GM12878 (cell line): Measurements from ENCODE around the gene NOS3. TPM values are rescaled to one million over a fixed set of nuclear protein-coding genes. Genes with fewer than 3 reads are reported as not detected.

Experiments used
- ATAC-seq: fragments of 200-7000 bp; cut with Tn5 transposase; 3 replicates; pipeline ENCODE4 v1.9.1; 2020; ENCODE audit warnings: mild to moderate bottlenecking, moderate library complexity
- BruUV-seq: library from RNA; stranded (reverse); fragments of 400-500 nt; replicated peaks from 2 replicates; lab custom pipeline; 2021; lab: Mats Ljungman, UMichigan
- CTCF ChIA-PET: fragments of 300-600 bp; sonication (Branson Sonifier 250); formaldehyde crosslinking; extraction: SDS; loops from one replicate; lab custom pipeline; 2021; ENCODE audit warnings: inconsistent platforms; lab: Yijun Ruan, JAX
- POLR2A ChIA-PET: fragments of 350-600 bp; formaldehyde crosslinking; extraction: SDS; loops from one replicate; lab custom pipeline; 2021; ENCODE audit warnings: inconsistent platforms; lab: Charles Lee
- RAD21 ChIA-PET: fragments of 300-600 bp; sonication (Branson Sonifier 250); formaldehyde crosslinking; loops from one replicate; lab custom pipeline; 2023; ENCODE audit warnings: antibody characterized with exemption; ENCODE audit not compliant: unreplicated experiment; lab: Charles Lee
- SMC1A ChIA-PET: fragments of 300-600 bp; sonication (Branson Sonifier 250); formaldehyde crosslinking; loops from one replicate; lab custom pipeline; 2023; ENCODE audit not compliant: unreplicated experiment, uncharacterized antibody; lab: Charles Lee
- DNase-seq: peaks from one replicate; pipeline ENCODE4 v3.0.0-alpha.2; 2011; ENCODE audit warnings: low read depth, low spot score
- FAIRE-seq: peaks from 3 replicates; lab custom pipeline; 2011; peaks lifted over from hg19 to GRCh38; lab: Jason Lieb, UNC
- H2AFZ ChIP-seq: 2 replicates; pipeline ENCODE4 v1.6.0; 2011; ENCODE audit warnings: low read depth, low read length, control low read depth; ENCODE audit not compliant: control insufficient read depth
- H3K27ac ChIP-seq: 2 replicates; pipeline ENCODE4 v1.5.1; 2011; ENCODE audit warnings: control low read depth; ENCODE audit not compliant: control insufficient read depth, insufficient read depth
- H3K27me3 ChIP-seq, 2 experiments: replicated peaks in 1 of 2; 2 replicates each; pipeline versions ENCODE4 v1.6.0 to v1.6.1; 2011; ENCODE audit warnings: low read length in 1 of 2; ENCODE audit not compliant: control insufficient read depth in 2 of 2, insufficient read depth in 2 of 2
- H3K36me3 ChIP-seq, 2 experiments: 2 replicates each; pipeline ENCODE4 v1.5.1; 2011; ENCODE audit warnings: low read length in 1 of 2; ENCODE audit not compliant: control insufficient read depth in 2 of 2, insufficient read depth in 2 of 2
- H3K4me1 ChIP-seq: 2 replicates; pipeline ENCODE4 v1.6.1; 2011; ENCODE audit warnings: mild to moderate bottlenecking, low read length, moderate library complexity, mixed read lengths; ENCODE audit not compliant: control insufficient read depth, insufficient read depth
- H3K4me2 ChIP-seq: 2 replicates; pipeline ENCODE4 v1.6.0; 2011; ENCODE audit warnings: control low read depth; ENCODE audit not compliant: control insufficient read depth, insufficient read depth
- H3K4me3 ChIP-seq: fragments of 200-600 bp; sonication (generic); 2 replicates; pipeline ENCODE4 v1.5.1; 2016
- H3K79me2 ChIP-seq: 2 replicates; pipeline ENCODE4 v1.6.0; 2011; ENCODE audit warnings: low read length; ENCODE audit not compliant: control insufficient read depth, insufficient read depth
- H3K9ac ChIP-seq: 2 replicates; pipeline ENCODE4 v1.8.0; 2011; ENCODE audit warnings: low read length, control low read depth, mixed read lengths; ENCODE audit not compliant: control insufficient read depth, insufficient read depth
- H3K9me3 ChIP-seq: replicated peaks from 3 replicates; pipeline ENCODE4 v1.5.1; 2011; ENCODE audit warnings: mild to moderate bottlenecking, low read length; ENCODE audit not compliant: control insufficient read depth, insufficient read depth
- H4K20me1 ChIP-seq: 2 replicates; pipeline ENCODE4 v1.6.0; 2011; ENCODE audit not compliant: control insufficient read depth, insufficient read depth
- CBX3 ChIP-seq: fragments of 200-600 bp; sonication (generic); IDR thresholded peaks from 2 replicates; pipeline ENCODE4 v1.6.1; 2016; ENCODE audit warnings: low read depth, borderline replicate concordance
- CREB1 ChIP-seq: IDR thresholded peaks from 2 replicates; pipeline ENCODE4 v1.6.1; 2012; ENCODE audit warnings: low read depth, mild to moderate bottlenecking, inconsistent platforms
- ELK1 ChIP-seq: IDR thresholded peaks from 2 replicates; pipeline ENCODE4 v1.6.1; 2012; ENCODE audit warnings: low read depth, low read length, improper control_type of control experiment
- MYB ChIP-seq: fragments of 150-350 bp; IDR thresholded peaks from 2 replicates; pipeline ENCODE4 v1.6.1; 2014; ENCODE audit warnings: mild to moderate bottlenecking, low read depth, low read length, borderline replicate concordance
- NKRF ChIP-seq: fragments of 450-650 bp; conservative IDR thresholded peaks from 2 replicates; pipeline ENCODE4 v1.6.1; 2017; ENCODE audit warnings: mild to moderate bottlenecking, moderate library complexity
- PML ChIP-seq: IDR thresholded peaks from 2 replicates; pipeline ENCODE4 v1.6.1; 2012; ENCODE audit warnings: low read length, inconsistent platforms
- SIN3A ChIP-seq: IDR thresholded peaks from 2 replicates; pipeline ENCODE4 v1.6.1; 2012; ENCODE audit warnings: low read depth, low read length, improper control_type of control experiment
- SMC3 ChIP-seq: IDR thresholded peaks from 2 replicates; pipeline ENCODE4 v1.6.1; 2011; ENCODE audit warnings: low read length, improper control_type of control experiment, borderline replicate concordance
- USF2 ChIP-seq: IDR thresholded peaks from 2 replicates; pipeline ENCODE4 v1.6.1; 2011; ENCODE audit warnings: low read depth, low read length, improper control_type of control experiment, borderline replicate concordance
- ZNF622 ChIP-seq: fragments of 450-650 bp; IDR thresholded peaks from 2 replicates; pipeline ENCODE4 v1.6.1; 2017; ENCODE audit warnings: mild to moderate bottlenecking, inconsistent platforms
- WGBS: methylation state at CpG from one replicate; pipeline ENCODE4 v1.1.6; 2016; ENCODE audit warnings: low lambda C conversion rate; ENCODE audit not compliant: insufficient replicate concordance, insufficient coverage; ENCODE audit errors: missing lambda C conversion rate; 5-methylcytosine and 5-hydroxymethylcytosine counted together
- in situ Hi-C: fragments of 300-500 bp; cut with MboI; formaldehyde crosslinking; loops from 9 replicates; pipeline ENCODE4 v1.14.3; 2018; ENCODE audit warnings: mixed read lengths
- intact Hi-C: fragments of 100-400 bp; cut with micrococcal nuclease; formaldehyde crosslinking; loops from one replicate; pipeline ENCODE4 v1.14.2; 2022; ENCODE audit not compliant: unreplicated experiment
- polyA plus RNA-seq, 11 experiments: library from polyadenylated mRNA; depleted of rRNA in 4 of 11; unstranded in 6 of 11; stranded (reverse) in 5 of 11; fragments of >200 nt; fragmentation: Nextera tagmentation in 4 of 11; fragmentation: Illumina TruSeq in 1 of 11; extraction: Ambion mirVana in 4 of 11; extraction: Trizol in 1 of 11; gene quantifications; 1 replicate in 1 of 11; 2 replicates in 10 of 11; pipeline versions ENCODE4 v1.2.1 to v1.2.3, GENCODE V29; 2011 to 2016; ENCODE audit warnings: inconsistent platforms in 2 of 11, missing spikeins in 2 of 11, low read depth in 1 of 11
- total RNA-seq, 4 experiments: library from RNA; depleted of rRNA in 3 of 4; stranded (reverse); fragments of >200 nt in 3 of 4; fragmentation: Illumina TruSeq in 1 of 4; extraction: Trizol in 1 of 4; gene quantifications; 2 replicates each; pipeline versions ENCODE4 v1.2.1 to v1.2.3, GENCODE V29; 2013 to 2021

Gene NOS3
- total and polyA plus RNA-seq, 10 of the 15 experiments (the other 5 are each of a cell fraction or from before 2014, with no cell fraction given): 0.06 to 0.92 (median 0.30) TPM; not detected in 3

GRCh38 chr7:150968734-150969372, 22.0 kb upstream of the NOS3 start:
- no peaks in the 10 kb centered on the region for H4K20me1 ChIP-seq
- WGBS: 25% methylated on average over 16 of the region's 16 CpGs
- peaks cover 0 to 2% of the 10 kb centered on the region in 2 experiments; a peak in 2 of 4 replicates for H3K27me3 ChIP-seq
- TF ChIP-seq SMC3 (no peak), USF2 (no peak), MYB (no peak), ZNF622 (no peak), PML (no peak)
- H3K4me3 ChIP-seq: no peak overlapping the region
- no peak overlapping the region for H3K4me2 ChIP-seq
- no peaks in the 10 kb centered on the region for H3K9me3 ChIP-seq
- no TSS peak for BruUV-seq
- no peaks in the 10 kb centered on the region for H3K79me2 ChIP-seq
- FAIRE-seq: no peak
- H3K36me3 ChIP-seq: no peaks in the 10 kb centered on the region
- no peak overlapping the region for H2AFZ ChIP-seq
- in situ Hi-C loops (no loop called here), intact Hi-C loops (no loop called here)
- DNase-seq: no peak
- H3K27ac ChIP-seq: no peak overlapping the region
- H3K9ac ChIP-seq: no peak overlapping the region
- CTCF ChIA-PET: interaction anchor here (0.9 to 2.0 kb wide), 3 partner anchors 10 to 46 kb away, joined by 3 to 6 read pairs (median 3); no protein-coding TSS in a partner anchor
- POLR2A ChIA-PET: no interaction called here
- H3K4me1 ChIP-seq: no peaks in the 10 kb centered on the region
- no peak for ATAC-seq
- SMC1A ChIA-PET: no interaction called here
- RAD21 ChIA-PET: no interaction called here

- no peak for FAIRE-seq
- no peak for ATAC-seq
- CTCF ChIA-PET: interaction anchor here (0.8 to 2.0 kb wide), 4 partner anchors 9 to 47 kb away, joined by 3 to 6 read pairs (median 3); no protein-coding TSS in a partner anchor
- Histone ChIP-seq H3K9me3 (no peaks in the 10 kb centered on the region), H3K9ac (no peak overlapping the region), H2AFZ (no peak overlapping the region), H4K20me1 (no peaks in the 10 kb centered on the region), H3K4me3 (no peak overlapping the region), H3K36me3 (no peaks in the 10 kb centered on the region), H3K27me3 (peaks cover 0 to 2% of the 10 kb centered on the region in 2 experiments; a peak in 2 of 4 replicates), H3K4me2 (no peak overlapping the region), H3K79me2 (no peaks in the 10 kb centered on the region), H3K4me1 (peaks cover 3% of the 10 kb centered on the region), H3K27ac (no peak overlapping the region)
- WGBS: 47% methylated on average over 7 of the region's 7 CpGs
- RAD21 ChIA-PET: no interaction called here
- no TSS peak for BruUV-seq
- intact Hi-C loops: no loop called here
- SMC1A ChIA-PET: no interaction called here
- in situ Hi-C loops: no loop called here
- DNase-seq: no peak
- POLR2A ChIA-PET: no interaction called here
- TF ChIP-seq ELK1 (no peak), SIN3A (no peak), CBX3 (no peak), NKRF (no peak), CREB1 (no peak)
These were observed 21.3 kb upstream of the NOS3 start for GRCh38 chr7:150969475-150969874.
